Stimulated activated CD4-positive, alpha-beta T cell treated with anti-CD3 and anti-CD28 coated beads, Interleukin-2, amount 100 ng/mL, for 48 hours (primary cell): ENCODE data around the gene PTBP3.

Experiments used
- DNase-seq, 2 donors: peaks; one replicate each; pipeline ENCODE4 v3.0.0-alpha.2; 2020

PTBP3 gene

DNA sequence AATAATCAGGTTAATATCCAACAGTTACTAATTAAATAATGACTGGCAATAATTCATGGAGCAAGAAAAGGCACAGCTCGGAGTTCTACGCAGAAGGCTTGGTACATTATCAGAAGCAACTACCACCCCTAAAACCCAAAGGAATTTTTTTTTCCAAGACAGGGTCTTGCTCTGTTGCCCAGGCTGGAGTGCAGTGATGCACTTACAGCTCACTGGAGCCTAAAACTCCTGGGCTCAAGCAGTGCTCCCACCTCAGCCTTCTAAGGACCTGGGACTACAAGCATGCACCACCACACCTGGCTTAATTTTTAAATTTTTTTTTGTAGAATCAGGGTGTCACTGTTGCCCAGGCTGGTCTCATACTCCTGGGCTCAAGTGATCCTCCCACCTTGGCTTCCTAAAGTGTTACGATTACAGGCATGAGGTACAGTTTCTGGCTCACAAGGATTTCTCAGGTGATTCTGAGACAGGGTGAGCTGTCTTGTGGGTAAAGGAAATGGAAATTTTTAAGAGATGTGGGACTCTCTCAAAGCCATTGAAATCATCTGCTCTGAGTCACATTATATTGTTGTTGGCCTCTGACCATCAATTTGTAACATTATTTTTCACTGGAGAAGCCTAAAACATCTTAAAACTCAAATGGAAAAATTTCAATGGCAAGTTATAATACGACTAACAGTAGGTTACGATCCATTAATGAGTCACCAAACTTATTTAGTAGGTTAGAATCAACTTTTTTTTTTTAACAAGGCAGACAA, 26.8 kb upstream of the PTBP3 start:
- no peak for DNase-seq

DNA sequence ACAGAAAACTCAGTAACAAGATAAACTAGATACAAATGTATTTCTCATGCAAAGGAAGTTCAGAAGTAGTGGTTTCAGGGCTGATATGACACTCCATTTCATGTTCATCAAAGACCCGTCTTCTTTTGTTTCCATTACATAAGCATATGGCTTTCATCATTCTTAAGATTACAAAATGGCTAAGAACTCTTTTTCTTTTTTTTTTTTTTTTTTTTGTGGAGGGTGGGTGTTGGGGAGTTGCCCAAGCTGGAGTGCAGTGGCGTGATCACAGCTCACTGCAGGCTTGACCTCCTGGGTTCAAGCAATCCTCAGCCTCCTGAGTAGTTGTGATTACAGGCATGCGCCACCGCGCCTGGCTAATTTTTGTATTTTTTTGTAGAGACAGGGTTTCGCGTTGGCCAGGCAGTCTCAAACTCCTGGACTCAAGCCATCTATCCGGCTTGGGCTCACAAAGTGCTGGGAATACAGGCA, 22.0 kb upstream of the PTBP3 start:
- no peak for DNase-seq

- DNase-seq: no peak
These were observed 20.8 kb upstream of the PTBP3 start for GRCh38 chr9:112354081-112354743.

DNA sequence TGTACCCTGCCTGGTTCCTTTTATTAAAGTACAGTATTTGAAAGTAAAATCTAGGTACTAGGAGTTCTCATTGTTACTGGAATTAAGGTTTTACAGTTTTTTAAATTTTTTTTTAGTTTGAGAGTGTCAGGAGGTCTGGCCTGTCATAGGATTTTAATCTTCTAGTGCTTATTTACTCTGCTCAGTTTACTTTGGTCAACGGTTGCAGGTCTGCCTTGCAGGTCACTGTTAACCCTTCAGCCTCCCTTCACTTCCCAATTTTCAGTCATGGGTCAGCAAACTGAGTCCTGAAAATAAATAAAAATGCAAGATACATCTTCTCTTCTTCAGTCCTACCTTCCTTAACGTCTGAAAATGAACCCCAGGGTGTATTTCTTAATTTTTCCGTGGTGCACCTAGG, 18.8 kb upstream of the PTBP3 start:
- DNase-seq: no peak

DNA sequence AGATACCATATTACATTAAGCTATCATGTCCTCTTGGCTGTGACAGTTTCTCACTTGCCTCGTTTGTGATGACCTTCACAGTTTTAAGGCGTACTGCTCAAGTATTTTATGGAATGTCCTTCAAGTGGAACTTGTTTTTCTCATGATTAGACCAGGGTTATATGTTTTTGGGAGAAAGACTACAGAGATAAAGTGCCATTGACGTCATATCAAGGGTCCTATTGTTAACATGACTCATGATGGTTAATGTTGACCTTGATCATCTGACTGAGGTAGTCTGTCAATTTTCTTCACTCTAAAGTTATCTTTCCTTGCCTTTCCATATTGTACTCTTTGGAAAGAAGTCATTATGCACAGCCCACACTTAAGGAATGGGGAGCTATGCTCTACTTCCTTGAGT, 17.8 kb upstream of the PTBP3 start:
- no peak for DNase-seq

GRCh38 chr9:112349008-112349333, 15.6 kb upstream of the PTBP3 start:
- no peak for DNase-seq

- peak; percentile 72 to 79 for DNase-seq
These were observed 15.0 kb upstream of the PTBP3 start for GRCh38 chr9:112348257-112349007.

- no peak for DNase-seq
These were observed 8.3 kb upstream of the PTBP3 start for GRCh38 chr9:112341730-112342129.

- no peak for DNase-seq
These were observed 6.5 kb upstream of the PTBP3 start for GRCh38 chr9:112339886-112340285.

GRCh38 chr9:112338561-112338960, 5.1 kb upstream of the PTBP3 start:
- no peak for DNase-seq

DNA sequence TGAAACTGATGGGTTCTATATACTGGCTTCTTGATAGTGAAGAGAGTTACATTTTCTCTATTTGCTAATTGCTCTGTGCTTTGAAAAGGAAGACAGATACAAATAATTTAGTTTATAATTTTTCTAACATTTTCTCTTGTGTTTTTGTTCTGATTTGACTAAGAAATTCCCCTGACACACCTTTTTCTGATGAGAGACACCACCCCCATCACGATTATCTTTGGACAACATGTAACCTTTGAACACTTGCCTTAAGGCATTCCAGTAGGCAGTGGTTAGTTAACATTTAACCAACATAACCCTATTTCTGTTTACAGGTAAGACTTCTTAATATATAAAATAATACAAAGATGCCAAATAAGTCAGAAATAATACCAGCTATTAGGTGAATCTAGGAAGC, 4.1 kb upstream of the PTBP3 start:
- no peak for DNase-seq

- no peak for DNase-seq
These were observed 1.0 kb upstream of the PTBP3 start for GRCh38 chr9:112334432-112334841.

DNA sequence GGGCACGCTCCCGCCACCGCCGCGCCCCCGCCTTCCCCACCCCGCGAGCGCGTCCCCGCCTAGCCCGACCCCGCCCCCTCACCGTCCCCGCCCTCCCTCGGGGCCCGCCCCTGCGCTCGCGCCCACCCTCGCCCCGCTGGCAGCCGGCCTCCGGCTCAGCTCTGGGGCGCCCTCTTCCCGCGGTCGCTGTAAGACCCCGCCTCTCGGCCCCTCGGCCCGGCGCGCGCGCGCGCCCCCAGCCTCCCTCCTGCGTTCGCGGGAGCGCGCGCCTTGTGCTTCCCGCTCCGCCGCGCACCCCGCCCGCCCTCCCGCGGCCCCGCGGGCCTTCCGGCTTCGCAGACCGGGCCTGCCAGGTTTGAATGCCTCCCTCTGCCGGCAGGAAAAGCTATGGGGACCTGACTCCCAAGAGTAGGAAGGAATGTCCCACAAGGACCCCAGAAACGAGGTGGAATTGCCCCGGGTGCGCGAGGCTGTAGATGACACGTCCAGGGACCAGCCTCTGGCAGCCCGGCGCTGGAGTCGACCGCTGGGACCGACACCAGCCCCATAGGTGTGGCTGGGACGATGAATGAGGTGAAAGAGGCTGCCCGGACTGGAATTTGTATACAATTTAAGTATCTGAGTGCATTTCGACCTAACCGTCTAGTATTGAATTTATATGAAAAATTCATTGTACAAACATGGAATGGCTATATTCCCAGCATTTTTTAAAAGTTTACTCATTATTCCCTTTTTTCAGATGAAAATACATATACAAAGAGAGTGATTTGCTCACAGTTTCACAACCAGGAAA, 416 bp upstream of the PTBP3 start:
- DNase-seq: peak; percentile 90 to 92

GRCh38 chr9:112332674-112332976, 794 bp downstream of the PTBP3 start:
- DNase-seq: no peak

- DNase-seq: no peak
These were observed 1.2 kb downstream of the PTBP3 start for GRCh38 chr9:112332214-112332613.

DNA sequence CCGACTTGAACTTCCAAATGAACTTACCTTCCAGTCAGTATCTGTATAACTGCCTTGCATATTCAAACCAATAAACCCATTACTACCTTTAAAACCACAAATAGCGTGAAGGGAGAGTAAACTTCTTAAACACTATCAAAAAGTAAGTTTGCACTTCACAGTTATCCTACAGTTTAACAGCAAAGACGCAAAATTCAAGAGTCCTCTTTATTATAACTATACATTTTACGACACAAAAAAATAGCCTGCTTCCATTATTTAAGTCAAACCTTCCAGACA, 1.8 kb downstream of the PTBP3 start:
- no peak for DNase-seq

GRCh38 chr9:112328545-112328944, 4.9 kb downstream of the PTBP3 start:
- DNase-seq: no peak

DNA sequence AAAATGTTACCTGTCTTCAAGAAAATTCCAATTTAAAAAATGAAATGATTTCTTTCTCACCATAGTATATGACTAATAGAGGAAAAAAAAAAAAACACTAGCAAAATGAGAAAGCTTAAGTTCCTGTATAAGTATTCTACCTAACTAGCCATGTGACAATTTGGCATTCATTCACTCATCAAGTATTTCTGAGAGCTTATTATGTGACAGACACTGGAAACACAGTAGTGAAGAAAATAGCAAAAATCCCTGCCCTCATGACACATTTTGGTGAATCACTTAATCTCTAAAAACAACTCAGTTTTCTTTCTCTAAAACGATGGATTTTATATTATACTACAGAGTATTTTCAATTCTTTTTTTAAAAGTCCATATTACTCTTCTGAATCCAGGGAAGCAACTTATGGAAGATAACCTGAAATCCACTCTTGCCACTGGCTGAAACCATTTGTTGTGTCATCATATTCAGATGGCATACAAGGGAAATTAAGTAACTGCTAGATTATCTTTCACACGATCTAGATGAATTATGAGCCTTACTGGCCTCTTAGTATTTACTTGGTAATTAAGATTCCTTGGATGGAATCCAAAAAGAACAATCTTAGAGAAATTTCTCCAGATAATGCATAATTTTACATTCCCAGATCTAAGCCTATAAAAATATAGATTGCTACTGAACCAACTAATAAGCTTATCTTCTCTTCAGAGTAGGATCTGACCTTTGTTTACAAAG, 5.5 kb downstream of the PTBP3 start:
- DNase-seq: no peak

- DNase-seq: no peak
These were observed 7.2 kb downstream of the PTBP3 start for GRCh38 chr9:112326194-112326593.

- no peak for DNase-seq
These were observed 7.8 kb downstream of the PTBP3 start for GRCh38 chr9:112325600-112325999.

DNA sequence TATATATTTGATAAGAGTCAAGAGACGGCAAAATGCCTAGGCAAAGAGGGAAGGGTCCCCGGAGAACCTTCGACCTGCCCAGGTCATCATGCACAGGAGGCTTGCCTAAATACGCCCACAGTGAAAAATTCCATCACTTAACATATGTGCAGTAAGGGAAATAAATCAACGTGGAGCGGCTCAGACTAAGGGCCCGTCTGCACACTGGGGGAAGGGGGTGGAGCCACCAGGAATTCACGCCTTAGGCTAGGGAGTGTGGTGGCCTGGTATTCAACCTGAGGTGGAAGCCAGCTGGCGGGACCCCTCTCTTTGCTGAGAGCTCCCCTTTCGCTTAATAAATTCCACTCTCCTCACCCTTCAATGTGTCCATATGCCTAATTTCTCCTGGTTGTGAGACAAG, 8.3 kb downstream of the PTBP3 start:
- no peak for DNase-seq

- no peak for DNase-seq
These were observed 10.0 kb downstream of the PTBP3 start for GRCh38 chr9:112323378-112323854.
